Measurements from ENCODE around the gene ARMC6.

Gene ARMC6

GRCh38 chr19:19054315-19054938 lies 21.0 kb downstream of the ARMC6 start:
- DNase-seq (ENCODE audit: low read depth) = no peak

- DNase-seq (ENCODE audit: low read depth) = no peak
Observed at GRCh38 chr19:19054939-19055440, 21.6 kb downstream of the ARMC6 start.

GRCh38 chr19:19055701-19056100 lies 22.3 kb downstream of the ARMC6 start:
- no peak for DNase-seq (ENCODE audit: low read depth)

GRCh38 chr19:19056636-19057275 lies 23.4 kb downstream of the ARMC6 start:
- no peak for DNase-seq (ENCODE audit: low read depth)

GRCh38 chr19:19057317-19057716 lies 23.9 kb downstream of the ARMC6 start:
- no peak for DNase-seq (ENCODE audit: low read depth)

GRCh38 chr19:19057720-19058119 lies 24.3 kb downstream of the ARMC6 start:
- no peak for DNase-seq (ENCODE audit: low read depth)

- no peak for DNase-seq (ENCODE audit: low read depth)
Observed at GRCh38 chr19:19059018-19059836, 25.8 kb downstream of the ARMC6 start.

- DNase-seq (ENCODE audit: low read depth) = no peak
Observed at GRCh38 chr19:19059837-19060611, 26.6 kb downstream of the ARMC6 start.

GRCh38 chr19:19061506-19061905 lies 28.1 kb downstream of the ARMC6 start:
- DNase-seq (ENCODE audit: low read depth) = no peak

GRCh38 chr19:19062454-19063182 lies 29.2 kb downstream of the ARMC6 start:
- DNase-seq (ENCODE audit: low read depth) = no peak

- peak; percentile 97 for DNase-seq (ENCODE audit: low read depth)
Observed at GRCh38 chr19:19063183-19064097, 30.0 kb downstream of the ARMC6 start, which contains the start of gene SLC25A42. Gene SLC25A42 (plus strand): TSS chr19:19063994. CDS start chr19:19096125, 32,131 bp downstream.

GRCh38 chr19:19064098-19064722 lies 30.8 kb downstream of the ARMC6 start:
- no peak for DNase-seq (ENCODE audit: low read depth)

GRCh38 chr19:19064811-19065745 lies 31.7 kb downstream of the ARMC6 start:
- DNase-seq (ENCODE audit: low read depth) = peak; percentile 8

GRCh38 chr19:19067276-19068072 lies 34.1 kb downstream of the ARMC6 start:
- no peak for DNase-seq (ENCODE audit: low read depth)

- no peak for DNase-seq (ENCODE audit: low read depth)
Observed at GRCh38 chr19:19068659-19069654, 35.6 kb downstream of the ARMC6 start.

GRCh38 chr19:19071897-19072296 lies 38.5 kb downstream of the ARMC6 start:
- DNase-seq (ENCODE audit: low read depth) = no peak

All from activated T-helper 9 cell treated with anti-CD3 and anti-CD28 coated beads, Interleukin-2, amount 50 U/mL, for 16 hours (primary cell).